SJCRH30 (cell line): ENCODE measurements around the gene PLEKHM3. TPM values are rescaled to one million over a fixed set of nuclear protein-coding genes. Genes with fewer than 3 reads are reported as not detected.

Experiments
- DNase-seq, 2 experiments: peaks; one replicate each; pipeline ENCODE4 v3.0.0-alpha.2; 2015 to 2020
- H3K27ac ChIP-seq: fragments of 250-450 bp; sonication (Bioruptor Pico); 2 replicates; pipeline ENCODE4 v1.5.1; 2020; ENCODE audit warnings: mild to moderate bottlenecking, moderate library complexity
- H3K27me3 ChIP-seq: fragments of 250-450 bp; sonication (Bioruptor Pico); 2 replicates; pipeline ENCODE4 v1.5.1; 2020; ENCODE audit warnings: mild to moderate bottlenecking, moderate library complexity
- H3K36me3 ChIP-seq: fragments of 250-450 bp; sonication (Bioruptor Pico); 2 replicates; pipeline ENCODE4 v1.5.1; 2020; ENCODE audit warnings: mild to moderate bottlenecking, moderate library complexity
- H3K4me1 ChIP-seq: fragments of 250-450 bp; sonication (Bioruptor Pico); 2 replicates; pipeline ENCODE4 v1.5.1; 2020; ENCODE audit warnings: mild to moderate bottlenecking, moderate library complexity
- H3K4me3 ChIP-seq: fragments of 250-450 bp; sonication (Bioruptor Pico); 2 replicates; pipeline ENCODE4 v1.5.1; 2020; ENCODE audit warnings: mild to moderate bottlenecking, moderate library complexity
- H3K9me3 ChIP-seq: fragments of 250-450 bp; sonication (Bioruptor Pico); replicated peaks from 2 replicates; pipeline ENCODE4 v1.5.1; 2020; ENCODE audit warnings: mild to moderate bottlenecking, moderate library complexity
- total RNA-seq: library from RNA; depleted of rRNA; stranded (reverse); fragments of >200 nt; shearing (Covaris generic); gene quantifications from 2 replicates; pipeline ENCODE4 v1.2.3, GENCODE V29; 2014

Gene PLEKHM3
- total RNA-seq, 1 experiment from 2014 or later, result 6.1 TPM

GRCh38 chr2:207870814-207871213 is 154.5 kb downstream of the PLEKHM3 start:
- DNase-seq, result no peak
- no peak overlapping the region for H3K4me3 ChIP-seq
- H3K27me3 ChIP-seq, result no peaks in the 10 kb centered on the region
- H3K9me3 ChIP-seq, result no peaks in the 10 kb centered on the region
- no peak overlapping the region for H3K27ac ChIP-seq
- peaks cover 33% of the 10 kb centered on the region for H3K4me1 ChIP-seq
- no peaks in the 10 kb centered on the region for H3K36me3 ChIP-seq

GRCh38 chr2:207869784-207870778 is 155.2 kb downstream of the PLEKHM3 start:
- H3K4me1 ChIP-seq, result peaks cover 33% of the 10 kb centered on the region
- H3K9me3 ChIP-seq, result no peaks in the 10 kb centered on the region
- H3K27ac ChIP-seq, result peak overlapping the region; percentile 64
- no peaks in the 10 kb centered on the region for H3K27me3 ChIP-seq
- peak; percentile 44 to 67 for DNase-seq
- H3K4me3 ChIP-seq, result no peak overlapping the region
- H3K36me3 ChIP-seq, result no peaks in the 10 kb centered on the region

GRCh38 chr2:207868855-207869596 is 156.3 kb downstream of the PLEKHM3 start:
- H3K4me3 ChIP-seq, result no peak overlapping the region
- no peaks in the 10 kb centered on the region for H3K27me3 ChIP-seq
- no peaks in the 10 kb centered on the region for H3K36me3 ChIP-seq
- no peak for DNase-seq
- H3K4me1 ChIP-seq, result peaks cover 33% of the 10 kb centered on the region
- no peaks in the 10 kb centered on the region for H3K9me3 ChIP-seq
- peak overlapping the region; percentile 64 for H3K27ac ChIP-seq

GRCh38 chr2:207867905-207868304 is 157.4 kb downstream of the PLEKHM3 start:
- no peak for DNase-seq
- H3K27ac ChIP-seq, result no peak overlapping the region
- H3K27me3 ChIP-seq, result no peaks in the 10 kb centered on the region
- peaks cover 33% of the 10 kb centered on the region for H3K4me1 ChIP-seq
- no peak overlapping the region for H3K4me3 ChIP-seq
- no peaks in the 10 kb centered on the region for H3K9me3 ChIP-seq
- H3K36me3 ChIP-seq, result no peaks in the 10 kb centered on the region

- DNase-seq, result no peak
- Histone ChIP-seq H3K27me3 (no peaks in the 10 kb centered on the region), H3K4me1 (peaks cover 33% of the 10 kb centered on the region), H3K9me3 (no peaks in the 10 kb centered on the region), H3K4me3 (no peak overlapping the region), H3K27ac (no peak overlapping the region), H3K36me3 (no peaks in the 10 kb centered on the region)
Measured at GRCh38 chr2:207867056-207867455, 158.3 kb downstream of the PLEKHM3 start.

- no peak for DNase-seq
- Histone ChIP-seq H3K4me3 (no peak overlapping the region), H3K4me1 (peaks cover 17% of the 10 kb centered on the region), H3K27me3 (no peaks in the 10 kb centered on the region), H3K9me3 (no peaks in the 10 kb centered on the region), H3K27ac (no peak overlapping the region), H3K36me3 (no peaks in the 10 kb centered on the region)
Measured at GRCh38 chr2:207865210-207865609, 160.1 kb downstream of the PLEKHM3 start.

GRCh38 chr2:207863345-207863744 is 162.0 kb downstream of the PLEKHM3 start:
- no peaks in the 10 kb centered on the region for H3K27me3 ChIP-seq
- DNase-seq, result no peak
- H3K9me3 ChIP-seq, result no peaks in the 10 kb centered on the region
- H3K4me3 ChIP-seq, result no peak overlapping the region
- no peak overlapping the region for H3K27ac ChIP-seq
- H3K36me3 ChIP-seq, result no peaks in the 10 kb centered on the region
- H3K4me1 ChIP-seq, result peaks cover under 1% of the 10 kb centered on the region; the same call in 1 of the 2 replicates

- no peak for DNase-seq
- H3K9me3 ChIP-seq, result no peaks in the 10 kb centered on the region
- no peaks in the 10 kb centered on the region for H3K4me1 ChIP-seq
- H3K36me3 ChIP-seq, result no peaks in the 10 kb centered on the region
- H3K27me3 ChIP-seq, result no peaks in the 10 kb centered on the region
- no peak overlapping the region for H3K4me3 ChIP-seq
- H3K27ac ChIP-seq, result no peak overlapping the region
Measured at GRCh38 chr2:207861789-207862188, 163.5 kb downstream of the PLEKHM3 start.

GRCh38 chr2:207860685-207861084 is 164.6 kb downstream of the PLEKHM3 start:
- Histone ChIP-seq H3K9me3 (no peaks in the 10 kb centered on the region), H3K36me3 (no peaks in the 10 kb centered on the region), H3K4me1 (no peaks in the 10 kb centered on the region), H3K4me3 (no peak overlapping the region), H3K27me3 (no peaks in the 10 kb centered on the region), H3K27ac (no peak overlapping the region)
- DNase-seq, result no peak

GRCh38 chr2:207855591-207855990 is 169.7 kb downstream of the PLEKHM3 start:
- H3K27me3 ChIP-seq, result no peaks in the 10 kb centered on the region
- no peaks in the 10 kb centered on the region for H3K9me3 ChIP-seq
- no peak overlapping the region for H3K4me3 ChIP-seq
- no peaks in the 10 kb centered on the region for H3K36me3 ChIP-seq
- H3K4me1 ChIP-seq, result peaks cover 12% of the 10 kb centered on the region
- DNase-seq, result no peak
- no peak overlapping the region for H3K27ac ChIP-seq

- no peaks in the 10 kb centered on the region for H3K36me3 ChIP-seq
- peaks cover 12% of the 10 kb centered on the region for H3K4me1 ChIP-seq
- H3K9me3 ChIP-seq, result no peaks in the 10 kb centered on the region
- no peak overlapping the region for H3K4me3 ChIP-seq
- H3K27me3 ChIP-seq, result no peaks in the 10 kb centered on the region
- peak in 1 of 2 experiments; percentile 45 for DNase-seq
- peak overlapping the region; percentile 30 for H3K27ac ChIP-seq
Measured at GRCh38 chr2:207854484-207855440, 170.6 kb downstream of the PLEKHM3 start.

- H3K27me3 ChIP-seq, result no peaks in the 10 kb centered on the region
- no peaks in the 10 kb centered on the region for H3K36me3 ChIP-seq
- H3K9me3 ChIP-seq, result no peaks in the 10 kb centered on the region
- H3K4me3 ChIP-seq, result no peak overlapping the region
- DNase-seq, result no peak
- no peak overlapping the region for H3K27ac ChIP-seq
- H3K4me1 ChIP-seq, result peaks cover 12% of the 10 kb centered on the region
Measured at GRCh38 chr2:207852791-207853190, 172.5 kb downstream of the PLEKHM3 start.

GRCh38 chr2:207849443-207849842 is 175.9 kb downstream of the PLEKHM3 start:
- H3K9me3 ChIP-seq, result no peaks in the 10 kb centered on the region

GRCh38 chr2:207848545-207848928 is 176.8 kb downstream of the PLEKHM3 start:
- Histone ChIP-seq H3K27ac (no peak overlapping the region), H3K36me3 (no peaks in the 10 kb centered on the region), H3K9me3 (no peaks in the 10 kb centered on the region), H3K4me3 (no peak overlapping the region), H3K27me3 (no peaks in the 10 kb centered on the region), H3K4me1 (peaks cover 5% of the 10 kb centered on the region)
- no peak for DNase-seq

More at GRCh38 chr2:207849443-207849842, 175.9 kb downstream of the PLEKHM3 start:
- Histone ChIP-seq H3K4me1 (peaks cover 6% of the 10 kb centered on the region), H3K27me3 (no peaks in the 10 kb centered on the region), H3K36me3 (no peaks in the 10 kb centered on the region), H3K27ac (no peak overlapping the region), H3K4me3 (no peak overlapping the region)
- DNase-seq, result no peak
